Hematopoietic multipotent progenitor cell treated with erythropoietin and hydrocortisone succinate and interleukin-3 and kit ligand, for 17 days (in vitro differentiated cells): ENCODE results near the gene EEF1AKMT3.
A peak's percentile ranks its signal among the peaks of the same experiment; 100 is the strongest.

Experiments
- DNase-seq: peaks from one replicate; pipeline ENCODE4 v3.0.0-alpha.2; 2015; ENCODE audit warnings: low spot score

Gene EEF1AKMT3

DNA sequence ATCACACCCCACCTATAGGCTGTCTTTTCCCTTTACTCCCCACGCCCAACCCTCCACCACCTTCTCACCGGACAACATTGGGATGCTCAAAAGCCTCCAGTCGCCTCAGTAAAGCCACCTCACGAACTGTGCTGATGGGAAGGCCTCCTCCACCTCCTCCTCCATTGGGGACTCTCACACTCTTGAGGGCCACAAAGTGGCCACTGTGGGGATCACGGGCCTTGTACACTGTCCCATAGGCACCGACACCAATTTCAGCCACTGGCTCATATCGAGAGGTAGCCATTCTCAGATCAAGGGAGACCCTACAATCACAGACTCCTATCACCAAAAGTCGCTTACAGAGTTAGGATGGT is 21.0 kb upstream of the EEF1AKMT3 start:
- no peak for DNase-seq

DNA sequence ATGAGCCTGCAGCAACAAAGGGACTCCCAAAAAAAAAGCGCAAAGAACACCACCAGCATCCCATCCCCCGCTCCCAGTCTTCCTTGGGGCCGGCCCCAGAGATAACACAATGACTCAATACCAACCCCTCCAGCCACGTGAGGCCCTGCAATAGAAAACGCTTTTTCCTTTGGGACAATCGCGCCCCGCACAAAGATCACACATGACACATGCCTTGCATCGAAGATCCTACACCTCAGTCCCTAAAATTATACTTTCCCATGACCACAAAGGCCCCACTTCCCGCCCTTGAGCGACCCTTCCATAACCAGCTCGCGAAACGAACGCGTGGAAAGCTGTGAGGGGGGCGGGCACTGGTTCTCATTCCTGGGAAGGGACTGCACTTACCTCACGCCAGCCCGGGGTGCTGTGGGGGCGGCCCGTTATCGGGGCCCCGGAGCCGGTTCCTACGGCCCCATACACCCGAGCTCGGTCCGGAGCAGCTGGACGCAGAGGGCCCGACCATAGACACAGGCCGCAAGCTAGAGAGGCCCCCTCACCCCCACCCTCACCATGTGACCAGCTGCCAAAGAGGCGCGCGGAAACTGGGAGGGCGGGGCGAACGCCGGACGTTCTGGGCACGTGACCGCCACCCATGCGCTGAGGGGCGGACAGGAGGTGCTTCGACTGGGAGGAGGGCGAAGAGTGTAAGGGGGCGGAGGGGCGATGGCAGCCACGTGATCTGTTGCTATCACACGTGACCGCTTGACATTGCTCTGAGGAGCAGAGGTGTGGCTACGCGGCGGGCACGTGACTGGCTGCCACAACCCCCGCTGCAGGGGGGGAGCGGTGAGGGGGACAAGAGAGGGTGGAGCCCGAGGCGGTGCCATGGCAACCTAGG is 20.4 kb upstream of the EEF1AKMT3 start, which contains the start of gene CDK4:
TSS of gene CDK4 (minus strand) at position 523 of the 880 bp plus-strand sequence. CDS start 593 bp downstream, outside the sequence.
- peak; percentile 99 for DNase-seq

DNA sequence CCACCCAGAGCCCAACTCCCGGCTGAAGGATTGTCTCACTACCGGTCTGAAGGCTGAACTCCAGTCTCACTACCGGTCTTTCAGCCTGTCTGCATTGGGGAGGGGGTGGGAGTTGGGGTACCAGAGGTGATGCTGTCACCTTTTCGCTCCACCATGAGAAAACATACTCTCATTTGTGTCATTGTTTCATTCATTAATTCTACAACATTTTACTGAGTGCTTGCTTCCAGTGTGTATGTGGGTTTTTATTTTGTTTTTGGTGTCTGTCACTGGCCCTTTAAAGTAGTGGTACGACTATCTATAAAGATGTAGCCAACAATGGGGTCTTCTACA is 19.8 kb upstream of the EEF1AKMT3 start:
- DNase-seq = no peak

DNA sequence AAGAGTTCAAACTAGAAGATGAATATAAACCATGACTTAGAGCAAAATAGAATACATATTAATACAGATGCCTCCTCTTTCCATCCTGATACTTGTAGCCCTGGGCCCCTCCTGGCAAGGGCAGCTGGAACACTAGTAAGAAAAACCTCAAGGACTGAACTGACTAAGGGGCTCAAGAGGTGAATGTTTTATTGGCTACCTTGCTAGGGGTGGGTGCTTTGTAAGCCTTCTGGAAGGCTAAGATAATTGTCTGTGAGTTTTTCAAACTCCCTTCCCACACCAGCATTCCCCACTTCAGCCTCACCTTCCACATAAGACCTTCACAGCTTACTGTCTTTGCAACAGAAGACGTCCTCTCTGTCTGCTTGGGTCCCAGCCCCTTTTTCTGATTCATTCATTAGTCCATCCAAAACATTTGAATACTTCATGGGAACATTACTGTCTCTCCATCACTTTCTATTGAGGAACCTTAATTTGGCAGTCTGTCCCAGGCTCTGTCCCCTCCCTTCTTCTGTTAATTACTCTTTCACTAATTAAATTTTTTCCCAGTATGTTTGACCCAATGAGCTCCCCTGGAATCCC is 18.6 kb upstream of the EEF1AKMT3 start:
- DNase-seq = peak; percentile 52

DNA sequence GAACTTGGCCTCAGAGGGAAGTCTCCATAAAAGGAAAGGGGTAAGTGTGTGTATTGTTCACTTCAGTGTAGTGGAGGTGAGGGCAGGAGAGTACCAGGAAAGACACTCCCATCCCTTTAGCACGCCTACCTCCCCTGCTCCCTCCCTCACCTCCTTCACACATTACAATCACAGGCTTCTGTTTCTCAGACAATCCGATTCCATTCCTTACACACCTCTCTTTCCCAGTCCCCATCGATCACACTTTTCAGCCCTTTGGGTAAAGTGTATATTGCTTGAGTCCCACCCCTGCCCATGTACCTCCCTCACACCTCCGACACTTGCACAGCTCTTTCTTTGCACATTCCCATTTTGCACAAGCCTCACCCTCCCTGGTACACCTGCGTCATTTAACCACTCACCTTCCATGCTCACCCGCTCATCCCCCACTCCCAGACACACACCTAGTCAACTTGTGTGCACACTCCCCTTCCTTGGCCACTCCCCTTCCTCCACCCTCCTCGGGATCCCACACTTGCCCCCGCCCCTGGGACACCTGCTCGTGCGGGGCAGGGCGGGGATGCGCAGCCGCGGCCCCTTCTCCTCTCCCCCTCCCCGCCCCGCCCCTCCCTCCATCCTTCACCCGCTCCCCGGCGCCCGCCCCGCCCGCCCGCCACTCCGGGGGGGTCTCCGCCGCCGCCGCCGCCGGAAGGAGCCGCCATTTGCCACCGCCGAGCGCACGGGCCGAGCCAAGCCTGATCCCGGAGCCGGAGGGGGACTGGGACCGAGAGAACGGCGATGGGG is 17.8 kb upstream of the EEF1AKMT3 start, which contains the start of gene MARCHF9:
TSS of gene MARCHF9 (plus strand) at position 693 of the 783 bp plus-strand sequence. CDS start 426 bp downstream, outside the sequence.
- DNase-seq = peak; percentile 82

DNA sequence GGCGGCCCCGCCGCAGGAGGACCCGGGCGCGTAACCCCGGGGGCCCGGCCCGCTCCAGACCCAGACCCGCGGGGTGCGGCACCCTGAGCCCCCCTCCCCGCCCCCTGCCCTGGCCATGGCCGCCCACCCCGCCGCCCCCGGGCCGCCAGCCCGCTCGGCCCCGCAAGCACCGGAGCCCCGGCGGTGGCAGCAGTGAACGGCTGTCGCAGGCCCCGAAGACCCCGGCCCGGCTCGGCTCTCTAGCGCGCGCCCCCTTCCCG is 17.3 kb upstream of the EEF1AKMT3 start:
- no peak for DNase-seq

DNA sequence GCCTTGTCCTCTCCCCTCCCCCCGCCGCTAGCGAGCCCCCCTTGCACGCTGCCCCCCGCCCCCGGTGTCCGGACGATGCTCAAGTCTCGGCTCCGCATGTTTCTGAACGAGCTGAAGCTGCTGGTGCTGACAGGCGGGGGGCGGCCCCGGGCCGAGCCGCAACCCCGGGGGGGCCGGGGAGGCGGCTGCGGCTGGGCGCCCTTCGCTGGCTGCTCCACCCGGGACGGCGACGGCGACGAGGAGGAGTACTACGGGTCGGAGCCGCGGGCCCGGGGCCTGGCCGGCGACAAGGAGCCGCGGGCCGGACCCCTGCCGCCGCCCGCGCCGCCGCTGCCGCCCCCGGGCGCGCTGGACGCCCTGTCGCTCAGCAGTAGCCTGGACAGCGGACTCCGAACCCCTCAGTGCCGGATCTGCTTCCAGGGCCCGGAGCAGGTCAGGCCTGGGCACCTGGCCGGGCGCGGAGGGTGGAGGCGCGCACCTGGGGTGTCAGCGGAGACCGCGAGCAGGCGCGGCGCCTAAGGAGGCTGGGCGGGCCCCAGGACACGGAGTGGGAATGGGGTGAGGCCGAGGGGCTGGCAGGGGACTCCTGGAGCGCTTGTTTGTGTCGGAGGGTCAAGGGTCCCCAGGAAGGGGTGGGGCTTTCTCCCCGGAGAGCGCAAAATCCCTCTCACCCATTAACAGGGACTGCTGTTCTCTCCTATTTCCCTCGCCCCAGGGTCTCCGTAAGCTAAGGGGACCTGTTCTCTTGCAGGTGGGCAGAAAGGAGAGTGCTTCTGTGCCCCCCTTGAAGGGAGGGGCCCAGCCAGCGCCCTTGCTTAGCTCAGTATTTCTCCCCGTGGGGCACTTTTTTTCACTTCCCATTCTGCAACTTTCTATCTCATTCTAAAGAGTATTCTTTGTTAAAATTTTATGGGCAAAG is 16.7 kb upstream of the EEF1AKMT3 start:
- DNase-seq = peak; percentile 39

DNA sequence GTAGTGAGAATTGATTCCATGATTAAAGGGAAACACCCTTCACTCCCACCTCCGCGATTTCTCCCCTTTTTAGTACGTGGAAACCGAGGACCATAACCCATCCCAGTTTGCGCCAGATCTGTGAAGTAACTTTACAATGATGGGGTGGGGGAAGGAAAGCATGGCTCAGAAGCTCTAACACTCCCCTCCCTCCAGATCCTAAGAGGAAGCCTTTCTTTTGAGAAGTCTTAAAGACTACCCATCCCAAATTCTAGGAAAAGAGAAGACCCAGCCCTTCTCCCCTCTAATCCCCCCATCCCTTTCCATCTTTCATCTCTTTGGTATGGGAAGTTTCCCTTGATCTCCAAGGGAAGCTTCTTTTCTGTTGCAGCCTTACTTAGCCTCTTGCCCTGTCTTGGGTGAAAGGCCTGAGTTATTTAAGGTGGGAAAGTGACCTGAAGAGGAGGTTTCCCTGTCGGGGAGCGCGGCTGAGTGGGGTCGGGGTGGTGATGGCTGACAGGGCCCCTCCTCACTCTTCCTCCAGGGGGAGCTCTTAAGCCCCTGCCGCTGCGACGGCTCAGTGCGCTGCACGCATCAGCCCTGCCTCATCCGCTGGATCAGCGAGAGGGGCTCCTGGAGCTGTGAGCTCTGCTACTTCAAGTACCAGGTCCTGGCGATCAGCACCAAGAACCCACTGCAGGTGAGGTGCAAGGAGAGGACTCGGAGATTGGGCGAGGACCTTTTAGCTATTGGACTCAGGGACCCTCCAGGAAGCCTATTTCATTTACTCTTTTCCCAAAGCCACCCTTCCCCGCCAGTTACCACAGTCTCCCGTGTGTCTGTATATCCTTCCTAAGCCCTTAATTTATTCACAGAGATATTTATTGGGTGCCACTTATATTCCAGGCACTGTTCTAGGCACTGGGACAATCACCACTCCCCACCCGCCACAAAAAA is 15.7 kb upstream of the EEF1AKMT3 start:
- peak; percentile 74 for DNase-seq

DNA sequence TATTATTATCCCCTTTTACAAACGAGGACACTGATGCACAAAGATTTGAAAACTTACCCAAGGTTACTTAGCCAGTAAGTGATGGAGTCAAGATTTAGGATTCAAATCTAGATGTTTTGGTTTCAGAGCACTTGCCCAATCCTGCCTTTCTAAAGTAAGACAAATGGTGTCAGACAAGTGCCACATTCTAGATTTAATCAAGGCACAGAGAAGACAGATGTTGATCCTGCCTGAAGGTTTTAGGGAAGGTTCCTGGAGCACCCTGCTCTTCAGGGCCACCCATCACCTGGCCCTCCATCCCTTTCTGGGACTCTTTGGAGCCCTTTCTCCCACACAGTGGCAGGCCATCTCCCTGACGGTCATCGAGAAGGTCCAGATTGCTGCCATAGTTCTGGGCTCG is 14.6 kb upstream of the EEF1AKMT3 start:
- no peak for DNase-seq

DNA sequence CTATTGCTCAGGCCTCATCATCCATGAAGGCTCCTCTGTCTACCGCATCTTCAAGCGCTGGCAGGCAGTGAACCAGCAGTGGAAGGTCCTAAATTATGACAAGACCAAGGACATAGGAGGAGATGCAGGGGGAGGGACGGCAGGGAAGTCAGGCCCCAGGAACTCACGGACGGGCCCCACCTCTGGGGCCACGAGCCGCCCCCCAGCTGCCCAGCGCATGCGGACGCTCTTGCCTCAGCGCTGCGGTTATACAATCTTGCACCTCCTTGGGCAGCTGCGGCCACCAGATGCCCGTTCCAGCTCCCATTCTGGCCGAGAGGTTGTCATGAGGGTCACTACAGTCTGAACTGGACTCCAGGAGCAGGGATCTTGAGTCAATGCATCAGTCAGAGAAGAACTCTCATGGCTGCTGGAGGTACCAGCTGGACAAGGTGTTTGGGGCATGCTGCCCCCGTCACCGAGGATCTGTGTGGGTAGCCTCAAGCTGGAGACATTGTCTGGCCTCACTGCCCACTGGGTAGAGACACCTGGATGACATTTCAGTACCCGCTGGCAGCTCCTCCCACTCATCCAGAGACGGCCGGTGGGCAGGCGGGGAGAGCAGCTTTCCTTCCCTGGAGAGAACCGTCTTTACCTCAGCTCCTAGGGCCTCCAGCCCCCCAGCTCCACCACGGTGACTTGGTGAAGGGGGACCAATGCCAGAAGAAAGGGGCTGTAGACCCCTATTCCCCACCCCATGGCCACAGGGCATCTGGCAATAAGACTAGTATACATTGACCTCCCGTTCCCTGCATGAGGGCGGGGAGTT is 13.7 kb upstream of the EEF1AKMT3 start:
- no peak for DNase-seq

DNA sequence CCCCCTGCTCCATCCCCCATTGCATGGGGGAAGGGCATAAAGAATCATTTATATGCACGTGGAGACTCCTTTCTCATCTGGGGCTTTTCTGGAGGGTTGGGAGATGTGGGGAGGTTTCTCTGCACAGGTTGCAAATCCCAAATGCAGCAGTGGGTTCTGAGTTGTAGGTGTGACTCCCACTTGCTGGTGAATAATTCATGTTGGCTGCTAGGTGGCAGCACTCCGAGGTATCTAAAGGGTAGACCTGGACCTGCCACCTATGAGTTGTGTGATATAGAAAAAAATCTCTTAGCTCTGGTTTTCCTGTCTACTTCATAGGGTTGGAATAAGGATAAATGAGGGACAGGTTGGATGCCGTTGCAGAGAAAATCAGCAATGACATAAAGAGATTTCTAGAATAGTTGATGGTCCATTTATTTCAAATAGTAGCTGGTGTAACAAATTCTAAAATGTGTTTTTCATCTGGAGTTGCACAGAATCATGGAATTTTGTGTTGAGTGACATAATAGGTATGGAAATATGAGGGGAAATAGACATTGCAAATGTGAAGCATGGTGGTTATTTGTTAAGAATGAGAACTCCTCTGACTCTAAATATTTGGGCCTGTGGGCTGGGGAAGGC is 12.9 kb upstream of the EEF1AKMT3 start:
- DNase-seq = peak; percentile 46

DNA sequence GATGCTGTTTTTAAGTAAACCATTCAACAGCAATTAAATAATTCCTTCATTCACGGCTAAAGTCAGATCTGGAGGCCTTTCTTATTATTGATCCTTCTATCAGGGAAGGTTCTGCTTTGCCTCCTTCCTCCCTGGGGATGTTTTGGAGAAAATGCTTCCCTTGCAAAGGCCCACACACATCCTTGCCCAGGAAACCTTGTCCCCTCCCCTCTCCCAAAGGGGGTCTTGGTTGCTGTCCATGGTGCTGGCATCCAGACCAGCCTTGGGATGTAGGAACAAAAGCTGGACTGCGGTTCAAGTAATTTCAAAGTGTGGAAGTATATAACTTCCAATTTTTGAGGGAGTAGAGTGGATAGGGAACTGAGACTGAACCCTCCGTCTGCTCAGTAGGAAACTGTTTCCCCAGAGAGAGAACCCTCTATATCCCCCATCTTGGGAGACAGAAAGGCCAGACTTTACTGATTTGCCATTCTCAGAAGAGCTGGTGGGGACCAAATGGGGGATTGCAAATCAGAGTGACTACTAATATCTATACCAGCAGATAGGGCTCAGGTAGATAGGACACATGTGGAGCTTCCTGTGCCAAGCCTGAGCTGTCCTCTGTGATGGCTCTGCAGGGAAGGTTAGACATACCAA is 11.9 kb upstream of the EEF1AKMT3 start:
- no peak for DNase-seq

DNA sequence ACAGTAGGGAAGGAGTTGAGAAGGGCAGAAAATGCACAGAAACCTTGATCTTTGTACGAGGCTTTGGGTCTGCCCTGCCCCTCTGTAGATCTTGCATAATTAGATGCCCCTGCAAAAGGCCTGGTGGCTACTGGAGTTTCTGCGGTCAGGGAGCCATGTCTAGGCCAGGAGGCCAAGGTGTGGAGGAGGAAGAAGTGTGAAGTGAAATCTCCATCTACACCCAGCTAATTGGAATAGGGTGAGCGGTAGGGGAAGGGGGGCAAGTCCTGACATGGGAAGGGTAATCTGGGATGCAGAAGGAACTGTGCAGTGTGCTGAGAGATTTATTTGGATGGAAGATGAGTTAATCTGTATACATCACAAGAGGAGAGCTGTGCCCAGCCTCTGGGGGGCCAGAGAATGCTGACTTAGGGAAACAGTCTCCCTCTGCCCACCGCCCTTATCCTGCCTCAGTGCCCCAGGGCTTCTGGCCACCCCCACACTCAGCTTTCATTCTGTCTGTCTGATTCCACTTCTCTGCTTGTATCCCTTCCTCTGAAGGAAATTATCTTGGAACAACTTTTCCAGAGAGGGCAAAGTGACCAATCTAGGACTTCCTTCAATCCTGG is 10.9 kb upstream of the EEF1AKMT3 start:
- DNase-seq = no peak

DNA sequence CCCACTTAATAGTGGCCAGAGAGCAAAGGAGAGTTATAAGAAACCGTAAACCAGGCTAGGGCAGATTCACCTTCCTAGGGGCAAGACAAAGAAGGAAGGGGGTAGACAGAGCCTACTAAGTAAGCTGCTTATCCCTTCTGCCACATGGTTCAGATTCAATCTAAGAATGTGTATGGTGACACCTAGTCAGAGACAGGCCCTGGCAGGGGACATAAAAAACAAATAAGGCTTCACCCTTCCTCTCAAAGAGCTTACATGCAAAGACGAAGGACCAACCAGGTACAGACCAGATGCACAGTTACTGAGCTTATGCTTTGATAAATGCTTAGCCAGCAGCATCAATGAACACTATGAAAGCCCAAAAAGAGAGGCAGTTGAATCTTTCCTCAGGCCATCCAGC is 10.0 kb upstream of the EEF1AKMT3 start:
- DNase-seq = no peak

DNA sequence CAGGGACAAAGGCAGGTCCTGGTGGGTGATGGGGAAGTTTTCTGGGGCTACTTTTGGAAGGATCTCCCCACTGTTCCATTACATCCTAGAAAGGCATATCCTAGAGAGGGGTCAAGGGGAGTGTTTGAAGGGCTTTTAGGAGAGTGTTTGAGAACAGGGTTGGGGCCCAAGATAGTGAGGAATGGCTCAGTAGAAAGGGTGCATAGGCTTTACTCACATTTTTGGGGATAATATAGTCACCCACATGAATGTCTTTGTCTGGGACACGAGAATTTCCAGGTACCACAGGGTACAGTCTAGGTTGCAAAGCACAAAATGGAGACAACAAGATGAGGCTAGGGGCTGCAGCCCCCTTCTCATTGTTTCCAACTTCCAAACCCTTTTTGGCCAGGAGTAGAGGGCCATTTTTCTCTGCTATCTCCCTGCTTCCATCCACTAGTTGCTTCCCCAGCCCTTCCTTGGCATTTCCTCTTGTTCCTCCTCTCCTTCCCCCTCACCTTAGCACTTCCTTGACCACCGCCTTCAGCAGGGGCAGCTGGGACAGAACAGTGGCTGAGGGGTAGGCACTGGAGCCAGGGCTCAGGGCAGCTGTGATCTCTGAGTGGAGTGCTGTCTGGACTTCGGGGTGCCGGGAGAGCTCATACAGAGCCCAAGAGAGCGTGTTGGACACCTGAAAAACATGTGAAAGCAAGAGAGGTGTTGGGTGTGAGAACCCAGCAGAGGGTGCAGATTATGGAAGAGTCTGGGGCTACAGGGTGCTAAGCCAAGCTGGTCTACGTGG is 8.3 kb upstream of the EEF1AKMT3 start:
- no peak for DNase-seq

DNA sequence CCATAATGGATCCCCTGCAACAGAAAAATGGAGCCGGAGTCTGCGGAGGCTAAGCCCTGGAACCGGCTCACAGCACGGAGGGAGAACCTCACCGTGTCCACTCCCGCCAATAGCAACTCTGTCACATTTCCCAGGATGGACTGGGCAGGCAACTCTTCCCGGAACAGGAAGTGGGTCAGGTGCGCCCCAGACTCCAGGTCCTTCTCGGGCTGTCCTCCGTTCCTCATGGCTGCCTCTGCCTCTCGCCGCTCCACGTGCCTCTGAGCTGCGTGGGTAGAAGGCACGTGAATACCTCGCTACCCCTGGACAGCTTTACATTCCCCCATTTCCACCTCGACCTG is 7.8 kb upstream of the EEF1AKMT3 start:
- DNase-seq = no peak

DNA sequence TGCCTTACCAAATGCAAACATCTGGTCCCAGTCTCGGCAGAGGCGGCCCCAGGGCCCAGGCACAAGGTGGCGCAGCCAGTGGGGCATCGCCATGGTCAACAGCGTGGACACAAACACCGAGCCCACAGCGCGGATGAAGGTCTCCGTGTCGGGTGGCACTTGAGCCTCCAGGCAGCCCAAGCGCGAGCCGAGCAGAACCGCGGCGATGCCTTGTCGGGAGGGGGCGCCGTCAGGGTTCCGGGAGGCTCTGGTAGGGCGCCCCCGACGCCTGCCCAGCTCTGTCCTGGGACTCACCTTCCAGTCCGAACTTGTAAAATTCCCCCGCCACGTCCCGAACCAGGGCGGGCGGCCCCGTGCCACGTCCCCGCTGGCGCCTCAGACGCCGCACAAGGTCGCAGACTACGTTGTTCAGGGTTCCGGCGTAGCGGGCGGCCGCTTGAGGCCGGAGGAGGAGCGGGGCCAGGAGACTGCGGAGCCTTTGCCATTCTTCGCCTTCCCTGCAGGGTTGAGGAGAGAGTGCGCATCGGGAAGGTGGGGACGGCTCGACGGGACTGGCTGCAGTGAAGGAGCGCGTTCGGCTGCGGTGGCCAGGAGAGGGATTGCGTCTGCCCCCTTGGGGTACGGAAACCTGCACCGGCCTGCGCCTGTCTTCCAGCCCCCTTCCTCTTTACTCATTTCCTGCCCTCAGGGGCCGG is 7.3 kb upstream of the EEF1AKMT3 start:
- no peak for DNase-seq
